Right ventricle myocardium inferior (tissue), 1 donor: ENCODE data around the gene LRRC51. TPM values are rescaled to one million over a fixed set of nuclear protein-coding genes. Genes with fewer than 3 reads are reported as not detected.
A peak's percentile ranks its signal among the peaks of the same experiment; 100 is the strongest.

ENCODE experiments used
- ATAC-seq: fragments of 200-7000 bp; cut with Tn5 transposase; one replicate; pipeline ENCODE4 v1.9.1; 2020; ENCODE audit warnings: mild to moderate bottlenecking, moderate library complexity
- DNase-seq: peaks from one replicate; pipeline ENCODE4 v3.0.0; 2021; ENCODE audit errors: missing footprints
- intact Hi-C: fragments of 100-400 bp; cut with DNase I; formaldehyde crosslinking; loops from one replicate; pipeline ENCODE4 v1.11.0; 2022
- long read RNA-seq: library from polyadenylated mRNA; unstranded; transcript quantifications from one replicate; pipeline ENCODE4 v2.0.0, GENCODE V29; 2021
- total RNA-seq: library from RNA; stranded (reverse); fragmentation: NEBNext Ultra II Directional; extraction: Animal tissue kit (Norgen Biotek cat#: 25700); gene quantifications from one replicate; pipeline ENCODE4 v1.2.1, GENCODE V29; 2021
- donor health status: DM: no; HTN: yes; CAD: no; lungs with severe emphysema.

LRRC51 gene
- total RNA-seq, result 3.7 TPM
- long read RNA-seq, partial matches to known transcripts, result 0 of 1 reads
- long read RNA-seq, other reads (novel, unspliced or antisense), result 0 of 1 reads

GRCh38 chr11:72080326-72081183 is at the start of gene LRRC51, which contains the start of gene NUMA1:
Gene LRRC51 (plus strand): TSS chr11:72080850. CDS start chr11:72089084, 8,234 bp downstream.
Gene NUMA1 (minus strand): TSS chr11:72080542. CDS start chr11:72035943, 44,599 bp downstream.
- ATAC-seq (peak; percentile 98), DNase-seq (peak; percentile 100)
- intact Hi-C loops, result loop anchor here (1.0 kb wide), 2 partner anchors 32 to 39 kb away; partner anchors contain the start of gene ANAPC15

DNA sequence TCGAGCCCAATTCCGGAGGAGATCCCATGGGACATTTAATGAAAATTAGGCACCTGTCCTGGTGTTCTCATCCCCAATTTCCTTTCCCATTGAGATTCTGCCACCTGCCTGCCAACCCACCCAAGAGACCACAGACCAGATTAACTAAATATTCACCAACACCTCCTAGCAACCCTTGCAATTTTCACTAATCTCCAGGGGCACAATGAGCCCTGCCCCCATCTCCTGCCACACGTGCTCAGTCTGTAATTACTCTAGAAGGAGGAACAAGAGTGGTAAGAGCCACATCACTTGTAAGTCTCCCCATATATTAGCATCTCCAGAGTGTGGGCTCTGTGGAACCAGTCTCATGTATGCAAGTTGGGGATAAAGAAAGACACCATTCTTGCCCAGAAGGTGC is 44.0 kb upstream of the LRRC51 start:
- ATAC-seq, result no peak
- no peak for DNase-seq
- intact Hi-C loops, result no loop called here

GRCh38 chr11:72037554-72038311 is 42.9 kb upstream of the LRRC51 start:
- DNase-seq, result no peak
- peak; percentile 23 for ATAC-seq
- intact Hi-C loops, result no loop called here

GRCh38 chr11:72038491-72038890 is 42.2 kb upstream of the LRRC51 start:
- peak; percentile 70 for ATAC-seq
- DNase-seq, result no peak
- intact Hi-C loops, result no loop called here

GRCh38 chr11:72039031-72039855 is 41.4 kb upstream of the LRRC51 start:
- no peak for ATAC-seq
- intact Hi-C loops, result no loop called here
- no peak for DNase-seq

GRCh38 chr11:72039856-72040401 is 40.7 kb upstream of the LRRC51 start:
- intact Hi-C loops, result loop anchor here (2.0 kb wide), 1 partner anchor 63 kb away; the partner anchor contains the start of gene LAMTOR1

DNA sequence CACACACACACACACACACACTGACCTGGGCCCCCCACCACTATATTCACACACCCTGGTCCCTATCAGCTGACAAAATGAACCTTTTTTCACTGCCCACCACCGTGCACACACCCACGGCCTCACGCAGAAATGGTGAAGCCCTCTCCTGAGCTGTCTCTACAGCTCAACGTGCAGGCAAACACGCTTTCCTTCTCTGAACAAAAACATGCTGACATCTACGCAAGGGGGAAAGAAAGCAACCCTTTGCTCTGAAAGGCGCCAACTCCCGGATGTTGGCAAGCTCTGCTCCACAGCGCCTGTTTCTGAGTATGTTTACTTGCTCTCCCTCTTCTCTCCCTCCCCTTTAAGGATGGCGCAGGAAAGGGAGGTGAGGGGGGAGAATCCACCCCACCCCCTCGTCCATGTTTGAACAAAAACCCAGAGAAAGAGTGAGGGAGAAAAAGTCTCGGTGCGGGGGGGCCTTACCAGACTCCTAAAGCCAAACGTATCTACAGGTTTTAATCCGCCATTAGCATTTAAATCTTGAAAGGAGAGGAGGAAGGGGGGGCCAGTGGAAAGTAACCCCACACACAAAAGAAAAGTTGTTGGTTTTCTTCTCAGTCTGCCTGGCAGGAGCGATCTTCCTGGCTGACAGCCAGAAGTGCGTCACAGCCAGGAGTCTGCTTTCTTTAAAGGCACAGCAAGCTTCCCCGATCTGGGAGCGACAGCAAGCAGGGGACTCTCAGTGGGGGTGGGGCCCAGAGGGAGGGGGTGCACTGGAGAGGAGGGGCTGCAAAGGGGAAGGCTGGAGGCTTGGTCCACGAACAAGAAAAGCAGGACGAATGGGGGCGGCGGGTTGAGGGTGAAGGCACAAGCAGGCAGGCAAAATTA is 39.9 kb upstream of the LRRC51 start:
- intact Hi-C loops, result loop anchor here (1.0 to 2.0 kb wide), 2 partner anchors 40 to 62 kb away; partner anchors contain the start of genes LAMTOR1, LRRC51 and NUMA1
- ATAC-seq (peak; percentile 85), DNase-seq (peak; percentile 96)

More at GRCh38 chr11:72039856-72040401, 40.7 kb upstream of the LRRC51 start:
- ATAC-seq (no peak), DNase-seq (no peak)

GRCh38 chr11:72041364-72042063 is 39.1 kb upstream of the LRRC51 start:
- ATAC-seq (peak; percentile 70), DNase-seq (peak; percentile 78)
- intact Hi-C loops, result loop anchor here (1.0 to 2.0 kb wide), 2 partner anchors 39 to 61 kb away; partner anchors contain the start of genes LAMTOR1, LRRC51 and NUMA1

GRCh38 chr11:72042064-72042745 is 38.4 kb upstream of the LRRC51 start:
- intact Hi-C loops, result no loop called here
- DNase-seq, result no peak
- ATAC-seq, result no peak

DNA sequence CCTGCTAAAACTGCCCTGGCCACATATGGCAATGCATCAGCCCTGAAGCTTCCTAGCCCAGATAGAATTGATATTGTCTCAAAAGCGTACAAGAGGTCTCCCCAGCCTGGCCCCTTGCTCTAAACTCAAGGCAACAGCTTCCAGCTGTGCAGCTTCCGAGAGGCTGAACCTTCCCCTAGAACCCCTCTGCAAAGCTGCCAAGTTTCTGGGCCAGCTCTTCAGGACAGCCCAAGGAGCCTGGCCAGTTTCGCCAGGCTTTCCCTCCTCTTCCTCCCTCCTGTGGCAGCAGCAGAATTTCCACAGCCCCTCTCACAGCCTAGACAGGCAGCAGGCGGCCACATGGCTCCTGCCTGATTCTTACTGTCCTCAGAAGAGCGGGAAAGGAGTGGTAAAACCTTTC is 34.8 kb upstream of the LRRC51 start:
- DNase-seq, result no peak
- intact Hi-C loops, result no loop called here
- no peak for ATAC-seq

DNA sequence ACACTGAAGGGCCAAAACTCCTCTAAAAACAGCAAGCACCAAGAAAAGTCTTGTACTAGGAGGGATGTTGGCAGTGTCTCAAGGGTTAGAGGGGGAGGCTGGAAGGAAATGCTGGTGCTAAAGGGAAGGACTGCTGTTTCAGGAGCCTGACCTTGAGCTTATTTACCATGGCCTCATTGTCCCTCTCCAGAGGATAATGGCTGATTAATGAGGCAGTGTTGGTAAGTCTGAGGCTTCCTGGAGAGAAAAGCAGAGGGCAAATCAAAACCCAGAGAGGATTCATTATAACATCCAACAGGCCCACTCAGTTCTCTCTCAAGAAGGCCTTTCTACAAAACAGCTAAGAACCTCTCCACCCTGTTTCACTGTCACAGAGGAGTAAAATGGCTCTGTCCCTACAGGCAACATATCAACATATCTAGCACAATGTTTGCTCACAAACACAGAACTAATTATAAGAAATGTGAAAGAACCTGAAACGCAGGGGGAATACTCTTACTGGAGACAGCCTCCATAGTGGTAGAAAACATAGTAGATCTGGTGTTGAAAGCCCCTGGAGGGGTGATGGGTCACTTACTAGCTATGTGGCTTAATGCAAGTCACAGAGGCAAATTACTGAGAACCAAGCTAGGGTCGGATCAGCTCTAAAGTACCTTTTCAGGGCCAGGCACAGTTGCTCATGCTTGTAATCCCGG is 31.7 kb upstream of the LRRC51 start:
- ATAC-seq (no peak), DNase-seq (no peak)
- intact Hi-C loops, result no loop called here

DNA sequence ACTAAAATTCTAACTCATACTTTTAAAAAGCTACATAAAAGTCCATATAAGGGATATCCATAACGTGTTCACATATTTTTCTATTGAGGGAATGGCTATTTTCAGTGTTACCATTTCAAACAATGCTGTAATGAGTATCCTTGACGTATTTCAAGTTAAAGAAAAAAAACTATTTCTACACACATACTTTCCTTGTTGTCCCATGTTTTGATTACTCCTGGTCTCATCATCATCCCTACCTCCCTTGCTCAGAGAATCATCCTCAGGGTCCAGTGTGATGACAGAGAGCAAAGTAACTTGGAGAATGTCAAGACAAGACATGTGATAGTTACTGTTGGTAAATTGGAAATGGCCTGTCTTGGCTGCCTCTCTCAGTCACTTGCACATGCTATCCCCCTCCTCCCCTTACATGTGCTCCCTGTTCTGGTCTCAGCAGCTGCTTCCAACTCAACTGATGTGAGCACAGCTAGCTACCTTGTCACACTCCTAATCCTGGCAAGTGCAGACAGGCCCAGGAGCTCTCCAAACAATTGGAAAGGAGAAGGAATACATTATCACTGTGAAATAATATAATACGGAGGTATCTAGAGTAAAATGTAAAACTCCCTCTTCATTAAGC is 22.1 kb upstream of the LRRC51 start:
- ATAC-seq (no peak), DNase-seq (no peak)
- intact Hi-C loops, result no loop called here

DNA sequence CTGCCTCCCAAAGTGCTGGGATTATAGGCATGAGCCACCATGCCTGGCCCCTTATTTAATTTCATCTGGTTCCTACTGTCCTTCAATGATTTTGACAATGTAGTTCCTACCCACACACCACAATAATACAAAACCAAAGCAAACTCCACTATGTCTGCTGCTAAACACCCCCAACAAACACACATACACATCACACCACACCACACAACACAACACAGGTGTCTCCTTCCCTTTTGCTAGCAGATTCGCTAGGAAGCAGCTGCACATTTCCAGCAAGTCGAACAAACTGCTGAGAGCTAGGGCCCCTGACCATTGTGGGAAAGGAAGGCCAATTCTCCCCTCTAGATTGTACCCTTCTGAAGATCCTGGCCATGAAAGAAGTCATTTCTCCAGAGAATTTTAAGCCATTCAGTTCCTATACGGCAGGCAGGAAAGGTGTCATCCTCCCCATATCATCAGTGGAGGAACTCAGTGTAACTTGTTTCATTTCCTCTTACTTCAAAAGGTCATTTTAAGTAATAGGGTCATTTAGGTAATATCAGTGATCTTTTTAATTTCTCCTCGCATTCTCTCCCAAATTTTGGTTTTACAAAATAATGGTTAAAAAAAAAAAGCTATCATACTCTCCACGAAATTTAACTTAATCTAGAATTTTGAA is 18.8 kb upstream of the LRRC51 start:
- no peak for DNase-seq
- ATAC-seq, result no peak
- intact Hi-C loops, result no loop called here

DNA sequence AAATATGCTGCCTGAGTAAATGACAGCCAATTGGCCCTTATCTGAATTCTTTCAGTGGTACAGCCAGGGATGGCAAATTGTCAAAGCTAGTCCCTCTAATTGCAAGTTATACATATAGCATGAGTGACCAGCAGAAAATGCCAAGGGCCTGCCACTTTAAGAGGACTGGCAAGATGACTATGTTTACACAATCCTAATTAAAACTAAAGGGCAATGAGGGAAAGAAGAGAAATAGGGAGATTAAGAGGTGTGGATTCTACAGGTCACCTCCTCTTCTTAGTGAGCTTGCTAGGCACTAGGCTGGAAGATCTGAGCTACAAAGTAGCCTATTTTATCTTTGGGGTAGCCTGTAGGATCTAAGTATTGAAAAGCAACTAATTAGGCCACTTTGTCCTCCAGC is 13.8 kb upstream of the LRRC51 start:
- DNase-seq (no peak), ATAC-seq (no peak)
- intact Hi-C loops, result loop anchor here (2.0 kb wide), 1 partner anchor 14 kb away; no protein-coding TSS in a partner anchor

DNA sequence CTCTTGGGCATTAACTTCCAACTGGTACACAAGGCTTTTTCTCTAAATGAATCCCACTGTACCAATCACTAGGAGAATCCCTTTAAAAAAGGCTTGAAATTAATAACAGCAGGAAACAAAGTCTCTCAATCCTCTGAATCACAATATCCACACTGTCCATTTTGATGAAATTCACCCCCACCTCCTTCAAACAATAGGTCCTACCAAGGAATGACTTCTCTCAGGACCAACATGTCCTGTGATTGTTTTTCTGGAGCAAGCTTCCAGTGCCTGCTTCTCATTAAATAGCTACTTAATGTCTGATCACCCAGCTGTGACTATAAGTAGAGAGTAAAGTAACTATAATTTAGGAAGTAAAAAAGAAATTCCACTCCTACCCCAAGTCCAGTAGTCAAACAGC is 13.4 kb upstream of the LRRC51 start:
- DNase-seq, result no peak
- ATAC-seq, result no peak
- intact Hi-C loops, result loop anchor here (2.0 kb wide), 1 partner anchor 14 kb away; no protein-coding TSS in a partner anchor
